Progenitor cell of endocrine pancreas (in vitro differentiated cells): ENCODE measurements around the gene KNSTRN. TPM values are rescaled to one million over a fixed set of nuclear protein-coding genes. Genes with fewer than 3 reads are reported as not detected.

Experiments used
- DNase-seq: peaks from one replicate; pipeline ENCODE4 v3.0.0; 2021; ENCODE audit warnings: low spot score; ENCODE audit not compliant: unreplicated experiment
- H3K27ac Mint-ChIP-seq: 2 replicates; pipeline ENCODE4 v1.8.0; 2021; ENCODE audit warnings: mild to moderate bottlenecking, moderate library complexity, mixed read lengths
- H3K27me3 Mint-ChIP-seq: 2 replicates; pipeline ENCODE4 v1.8.0; 2021; ENCODE audit warnings: mixed read lengths
- H3K36me3 Mint-ChIP-seq: 2 replicates; pipeline ENCODE4 v1.8.0; 2022; ENCODE audit warnings: mixed read lengths; ENCODE audit not compliant: insufficient read depth
- H3K4me1 Mint-ChIP-seq: 2 replicates; pipeline ENCODE4 v1.8.0; 2021; ENCODE audit warnings: low read depth, mixed read lengths
- H3K4me3 Mint-ChIP-seq: 2 replicates; pipeline ENCODE4 v1.8.0; 2021; ENCODE audit warnings: low read depth, mild to moderate bottlenecking, moderate library complexity, mixed read lengths
- H3K9me3 Mint-ChIP-seq: 2 replicates; pipeline ENCODE4 v1.8.0; 2021; ENCODE audit warnings: low read depth, mixed read lengths
- CTCF ChIP-seq: fragments of 200-600 bp; sonication (generic); IDR thresholded peaks from one replicate; pipeline ENCODE4 v1.5.0; 2021; ENCODE audit warnings: antibody characterized with exemption, mild to moderate bottlenecking; ENCODE audit not compliant: unreplicated experiment
- total RNA-seq: library from RNA; stranded (reverse); gene quantifications from 2 replicates; pipeline ENCODE4 v1.2.1, GENCODE V29; 2021

The KNSTRN gene
- total RNA-seq, 1 donor from 2014 or later = 44.8 TPM

GRCh38 chr15:40430271-40430805, 47.8 kb downstream of the KNSTRN start:
- H3K36me3 Mint-ChIP-seq = no peaks in the 10 kb centered on the region
- DNase-seq = no peak
- H3K27me3 Mint-ChIP-seq = peaks cover 54% of the 10 kb centered on the region
- no peak for TF ChIP-seq CTCF
- H3K4me3 Mint-ChIP-seq = no peak overlapping the region
- H3K9me3 Mint-ChIP-seq = no peaks in the 10 kb centered on the region
- no peak overlapping the region for H3K27ac Mint-ChIP-seq
- H3K4me1 Mint-ChIP-seq = peaks cover 2% of the 10 kb centered on the region

GRCh38 chr15:40435023-40435709, 52.6 kb downstream of the KNSTRN start:
- Mint-ChIP-seq H3K9me3 (no peaks in the 10 kb centered on the region), H3K27me3 (peaks cover 88% of the 10 kb centered on the region), H3K27ac (no peak overlapping the region), H3K36me3 (no peaks in the 10 kb centered on the region), H3K4me1 (peaks cover 16% of the 10 kb centered on the region), H3K4me3 (peak overlapping the region; percentile 25)
- no peak for TF ChIP-seq CTCF
- no peak for DNase-seq

GRCh38 chr15:40435710-40436089, 53.2 kb downstream of the KNSTRN start:
- peaks cover 84% of the 10 kb centered on the region for H3K27me3 Mint-ChIP-seq
- peaks cover 16% of the 10 kb centered on the region for H3K4me1 Mint-ChIP-seq
- TF ChIP-seq CTCF = no peak
- no peaks in the 10 kb centered on the region for H3K36me3 Mint-ChIP-seq
- H3K27ac Mint-ChIP-seq = no peak overlapping the region
- H3K9me3 Mint-ChIP-seq = no peaks in the 10 kb centered on the region
- H3K4me3 Mint-ChIP-seq = peak overlapping the region; percentile 25
- DNase-seq = no peak

- no peak overlapping the region for H3K27ac Mint-ChIP-seq
These were observed 53.8 kb downstream of the KNSTRN start for GRCh38 chr15:40436116-40436891.

More at GRCh38 chr15:40436116-40436891, 53.8 kb downstream of the KNSTRN start:
- DNase-seq = no peak
- TF ChIP-seq CTCF = no peak
- Mint-ChIP-seq H3K4me3 (peak overlapping the region; percentile 34), H3K9me3 (no peaks in the 10 kb centered on the region), H3K4me1 (peaks cover 16% of the 10 kb centered on the region), H3K27me3 (peaks cover 81% of the 10 kb centered on the region), H3K36me3 (no peaks in the 10 kb centered on the region)
